ENCODE data around the gene SRPK1. TPM values are rescaled to one million over a fixed set of nuclear protein-coding genes. Genes with fewer than 3 reads are reported as not detected.
A peak's percentile ranks its signal among the peaks of the same experiment; 100 is the strongest.
"Not testable (repeated sequence)": the region's sequence is repeated elsewhere in the genome, so short reads cannot be mapped to it uniquely, and the experiment has no call there.

Gene SRPK1
- total and polyA plus RNA-seq, 4 donors = 33.1 to 55.5 (median 42.3) TPM

- Histone ChIP-seq H3K4me3 (ENCODE audit: low read depth, low read length) (peak overlapping the region; percentile 55), H3K36me3 (ENCODE audit: control insufficient read depth, insufficient read depth, low read length) (no peaks in the 10 kb centered on the region), H3K27me3 (ENCODE audit: control insufficient read depth, insufficient read depth, low read length) (no peaks in the 10 kb centered on the region), H3K27ac (ENCODE audit: low read depth, low read length) (no peak overlapping the region), H3K9me3 (ENCODE audit: control insufficient read depth, insufficient read depth, low read length) (no peaks in the 10 kb centered on the region), H3K4me1 (ENCODE audit: control insufficient read depth, insufficient read depth, low read length) (peaks cover 10% of the 10 kb centered on the region)
- peak in 3 of 6 donors; percentile 12 to 42 (median 29) for DNase-seq (ENCODE audit: low read depth in 4 of 6, low spot score in 6 of 6)
- 1% methylated on average over 42 of the region's 50 CpGs for WGBS (ENCODE audit: insufficient coverage)
Observed at GRCh38 chr6:35919827-35920751, 809 bp downstream of the SRPK1 start.

- DNase-seq (ENCODE audit: low read depth in 4 of 6, low spot score in 6 of 6) = peak in 1 of 6 donors; percentile 11
- 17% methylated on average over 3 of the region's 9 CpGs for WGBS (ENCODE audit: insufficient coverage)
- no peak overlapping the region for H3K27ac ChIP-seq (ENCODE audit: low read depth, low read length)
- no peaks in the 10 kb centered on the region for H3K9me3 ChIP-seq (ENCODE audit: control insufficient read depth, insufficient read depth, low read length)
- peak overlapping the region; percentile 55 for H3K4me3 ChIP-seq (ENCODE audit: low read depth, low read length)
- peaks cover 10% of the 10 kb centered on the region for H3K4me1 ChIP-seq (ENCODE audit: control insufficient read depth, insufficient read depth, low read length)
- H3K27me3 ChIP-seq (ENCODE audit: control insufficient read depth, insufficient read depth, low read length) = no peaks in the 10 kb centered on the region
- H3K36me3 ChIP-seq (ENCODE audit: control insufficient read depth, insufficient read depth, low read length) = peaks cover 3% of the 10 kb centered on the region
Observed at GRCh38 chr6:35919085-35919826, 1.6 kb downstream of the SRPK1 start.

- not testable (repeated sequence) for H3K4me3 ChIP-seq (ENCODE audit: low read depth, low read length); H3K27ac ChIP-seq (ENCODE audit: low read depth, low read length); H3K9me3 ChIP-seq (ENCODE audit: control insufficient read depth, insufficient read depth, low read length); DNase-seq (ENCODE audit: low read depth in 4 of 6, low spot score in 6 of 6); H3K27me3 ChIP-seq (ENCODE audit: control insufficient read depth, insufficient read depth, low read length)
- Histone ChIP-seq H3K36me3 (ENCODE audit: control insufficient read depth, insufficient read depth, low read length) (peaks cover 14% of the 10 kb centered on the region), H3K4me1 (ENCODE audit: control insufficient read depth, insufficient read depth, low read length) (peaks cover 10% of the 10 kb centered on the region)
- WGBS (ENCODE audit: insufficient coverage) = 100% methylated on average over 1 of the region's 6 CpGs
Observed at GRCh38 chr6:35916893-35917292, 4.0 kb downstream of the SRPK1 start.

GRCh38 chr6:35916056-35916455, 4.8 kb downstream of the SRPK1 start:
- DNase-seq (ENCODE audit: low read depth in 4 of 6, low spot score in 6 of 6) = no peak
- no peaks in the 10 kb centered on the region for H3K9me3 ChIP-seq (ENCODE audit: control insufficient read depth, insufficient read depth, low read length)
- no peak overlapping the region for H3K4me3 ChIP-seq (ENCODE audit: low read depth, low read length)
- peaks cover 10% of the 10 kb centered on the region for H3K4me1 ChIP-seq (ENCODE audit: control insufficient read depth, insufficient read depth, low read length)
- no CpG with 5 or more reads among the region's 3 CpGs for WGBS (ENCODE audit: insufficient coverage)
- peaks cover 15% of the 10 kb centered on the region for H3K36me3 ChIP-seq (ENCODE audit: control insufficient read depth, insufficient read depth, low read length)
- no peaks in the 10 kb centered on the region for H3K27me3 ChIP-seq (ENCODE audit: control insufficient read depth, insufficient read depth, low read length)
- no peak overlapping the region for H3K27ac ChIP-seq (ENCODE audit: low read depth, low read length)

GRCh38 chr6:35914536-35914935, 6.4 kb downstream of the SRPK1 start:
- H3K4me1 ChIP-seq (ENCODE audit: control insufficient read depth, insufficient read depth, low read length) = peaks cover 4% of the 10 kb centered on the region
- H3K4me3 ChIP-seq (ENCODE audit: low read depth, low read length) = no peak overlapping the region
- H3K9me3 ChIP-seq (ENCODE audit: control insufficient read depth, insufficient read depth, low read length) = peaks cover 7% of the 10 kb centered on the region
- DNase-seq (ENCODE audit: low read depth in 4 of 6, low spot score in 6 of 6) = no peak
- H3K27me3 ChIP-seq (ENCODE audit: control insufficient read depth, insufficient read depth, low read length) = no peaks in the 10 kb centered on the region
- H3K27ac ChIP-seq (ENCODE audit: low read depth, low read length) = no peak overlapping the region
- 88% methylated on average over 4 of the region's 6 CpGs for WGBS (ENCODE audit: insufficient coverage)
- peaks cover 15% of the 10 kb centered on the region for H3K36me3 ChIP-seq (ENCODE audit: control insufficient read depth, insufficient read depth, low read length)

- Histone ChIP-seq H3K27ac (ENCODE audit: low read depth, low read length) (no peak overlapping the region), H3K36me3 (ENCODE audit: control insufficient read depth, insufficient read depth, low read length) (peaks cover 19% of the 10 kb centered on the region), H3K9me3 (ENCODE audit: control insufficient read depth, insufficient read depth, low read length) (peaks cover 14% of the 10 kb centered on the region), H3K4me1 (ENCODE audit: control insufficient read depth, insufficient read depth, low read length) (no peaks in the 10 kb centered on the region), H3K27me3 (ENCODE audit: control insufficient read depth, insufficient read depth, low read length) (no peaks in the 10 kb centered on the region), H3K4me3 (ENCODE audit: low read depth, low read length) (no peak overlapping the region)
- no peak for DNase-seq (ENCODE audit: low read depth in 4 of 6, low spot score in 6 of 6)
- WGBS (ENCODE audit: insufficient coverage) = 95% methylated on average over 3 of the region's 8 CpGs
Observed at GRCh38 chr6:35911871-35912653, 8.8 kb downstream of the SRPK1 start.

GRCh38 chr6:35909571-35909970, 11.3 kb downstream of the SRPK1 start:
- no CpG with 5 or more reads among the region's 2 CpGs for WGBS (ENCODE audit: insufficient coverage)
- Histone ChIP-seq H3K9me3 (ENCODE audit: control insufficient read depth, insufficient read depth, low read length) (peaks cover 14% of the 10 kb centered on the region), H3K36me3 (ENCODE audit: control insufficient read depth, insufficient read depth, low read length) (peaks cover 15% of the 10 kb centered on the region)
- not testable (repeated sequence) for H3K4me3 ChIP-seq (ENCODE audit: low read depth, low read length); H3K4me1 ChIP-seq (ENCODE audit: control insufficient read depth, insufficient read depth, low read length); DNase-seq (ENCODE audit: low read depth in 4 of 6, low spot score in 6 of 6); H3K27ac ChIP-seq (ENCODE audit: low read depth, low read length); H3K27me3 ChIP-seq (ENCODE audit: control insufficient read depth, insufficient read depth, low read length)

GRCh38 chr6:35908753-35909401, 12.0 kb downstream of the SRPK1 start:
- Histone ChIP-seq H3K36me3 (ENCODE audit: control insufficient read depth, insufficient read depth, low read length) (peaks cover 15% of the 10 kb centered on the region), H3K9me3 (ENCODE audit: control insufficient read depth, insufficient read depth, low read length) (peaks cover 14% of the 10 kb centered on the region)
- not testable (repeated sequence) for DNase-seq (ENCODE audit: low read depth in 4 of 6, low spot score in 6 of 6); H3K4me1 ChIP-seq (ENCODE audit: control insufficient read depth, insufficient read depth, low read length); H3K4me3 ChIP-seq (ENCODE audit: low read depth, low read length); H3K27me3 ChIP-seq (ENCODE audit: control insufficient read depth, insufficient read depth, low read length); H3K27ac ChIP-seq (ENCODE audit: low read depth, low read length)
- 96% methylated on average over 4 of the region's 5 CpGs for WGBS (ENCODE audit: insufficient coverage)

GRCh38 chr6:35907750-35908149, 13.1 kb downstream of the SRPK1 start:
- H3K36me3 ChIP-seq (ENCODE audit: control insufficient read depth, insufficient read depth, low read length) = peaks cover 10% of the 10 kb centered on the region
- no peaks in the 10 kb centered on the region for H3K4me1 ChIP-seq (ENCODE audit: control insufficient read depth, insufficient read depth, low read length)
- WGBS (ENCODE audit: insufficient coverage) = 100% methylated on average over 1 of the region's 6 CpGs
- H3K4me3 ChIP-seq (ENCODE audit: low read depth, low read length) = no peak overlapping the region
- H3K9me3 ChIP-seq (ENCODE audit: control insufficient read depth, insufficient read depth, low read length) = peaks cover 14% of the 10 kb centered on the region
- H3K27me3 ChIP-seq (ENCODE audit: control insufficient read depth, insufficient read depth, low read length) = no peaks in the 10 kb centered on the region
- no peak for DNase-seq (ENCODE audit: low read depth in 4 of 6, low spot score in 6 of 6)
- H3K27ac ChIP-seq (ENCODE audit: low read depth, low read length) = no peak overlapping the region

Data from spinal cord (tissue), 10 donors.